A673 (cell line): ENCODE measurements around the gene ENOX1. TPM values are rescaled to one million over a fixed set of nuclear protein-coding genes. Genes with fewer than 3 reads are reported as not detected.

Source experiments
- BruUV-seq: library from RNA; stranded (reverse); fragments of 400-500 nt; replicated peaks from 2 replicates; lab custom pipeline; 2021; lab: Mats Ljungman, UMichigan
- CTCF ChIA-PET: fragments of 300-600 bp; sonication (Branson Sonifier 250); formaldehyde crosslinking; loops from one replicate; lab custom pipeline; 2022; ENCODE audit warnings: antibody characterized with exemption; lab: Charles Lee
- POLR2A ChIA-PET: fragments of 300-600 bp; sonication (Branson Sonifier 250); formaldehyde crosslinking; loops from one replicate; lab custom pipeline; 2022; ENCODE audit warnings: antibody characterized with exemption; ENCODE audit not compliant: low non-redundant PET; lab: Charles Lee
- DNase-seq: peaks from one replicate; pipeline ENCODE4 v3.0.0-alpha.2; 2015; ENCODE audit warnings: low spot score
- H3K27ac ChIP-seq: fragments of 200-600 bp; sonication (generic); 2 replicates; pipeline ENCODE4 v1.5.1; 2016; ENCODE audit warnings: mixed run types, low read depth, mild to moderate bottlenecking, mixed read lengths, antibody characterized with exemption, low read length; ENCODE audit not compliant: poor library complexity, severe bottlenecking
- H3K27me3 ChIP-seq: fragments of 200-600 bp; sonication (generic); replicated peaks from 2 replicates; pipeline ENCODE4 v1.6.1; 2017; ENCODE audit warnings: mixed run types, low read depth, mild to moderate bottlenecking, mixed read lengths, antibody characterized with exemption, low read length; ENCODE audit not compliant: insufficient read depth, poor library complexity
- H3K36me3 ChIP-seq: fragments of 200-600 bp; sonication (generic); 2 replicates; pipeline ENCODE4 v1.6.1; 2016; ENCODE audit warnings: mixed run types, mild to moderate bottlenecking, mixed read lengths, antibody characterized with exemption, low read length; ENCODE audit not compliant: insufficient read depth, poor library complexity, severe bottlenecking
- H3K4me1 ChIP-seq: fragments of 200-600 bp; sonication (generic); 2 replicates; pipeline ENCODE4 v1.6.1; 2017; ENCODE audit warnings: mixed run types, mild to moderate bottlenecking, mixed read lengths, antibody characterized with exemption, low read length; ENCODE audit not compliant: insufficient read depth, poor library complexity, severe bottlenecking
- H3K4me3 ChIP-seq: fragments of 200-600 bp; sonication (generic); 2 replicates; pipeline ENCODE4 v1.5.1; 2016; ENCODE audit warnings: low read depth, mixed run types, mild to moderate bottlenecking, mixed read lengths, low read length; ENCODE audit not compliant: poor library complexity, severe bottlenecking
- H3K9me3 ChIP-seq: fragments of 200-600 bp; sonication (generic); 2 replicates; pipeline ENCODE4 v1.6.1; 2016; ENCODE audit warnings: mixed run types, low read depth, mild to moderate bottlenecking, mixed read lengths, antibody characterized with exemption, low read length; ENCODE audit not compliant: poor library complexity, severe bottlenecking
- EZH2 ChIP-seq: fragments of 200-600 bp; sonication (generic); IDR thresholded peaks from 2 replicates; pipeline ENCODE4 v1.6.1; 2017; ENCODE audit warnings: borderline replicate concordance, low read depth, mild to moderate bottlenecking, mixed read lengths, antibody characterized with exemption, low read length; ENCODE audit not compliant: poor library complexity, severe bottlenecking
- intact Hi-C: fragments of 100-400 bp; cut with micrococcal nuclease; formaldehyde crosslinking; loops from one replicate; pipeline ENCODE4 v1.10.0; 2022; ENCODE audit not compliant: unreplicated experiment
- total RNA-seq: library from RNA; stranded (reverse); gene quantifications from 2 replicates; pipeline ENCODE4 v1.2.3, GENCODE V29; 2021
- TF ChIP-seq, protein P1 (sequence below): fragments of 300-800, 200-600 bp; sonication (generic); conservative IDR thresholded peaks from 2 replicates; pipeline ENCODE4 v1.5.1; 2017; ENCODE audit warnings: low read depth, mild to moderate bottlenecking, antibody characterized with exemption, low read length, moderate library complexity, mixed read lengths

ENOX1 gene
- total RNA-seq, 1 experiment from 2014 or later = 4.4 TPM

DNA sequence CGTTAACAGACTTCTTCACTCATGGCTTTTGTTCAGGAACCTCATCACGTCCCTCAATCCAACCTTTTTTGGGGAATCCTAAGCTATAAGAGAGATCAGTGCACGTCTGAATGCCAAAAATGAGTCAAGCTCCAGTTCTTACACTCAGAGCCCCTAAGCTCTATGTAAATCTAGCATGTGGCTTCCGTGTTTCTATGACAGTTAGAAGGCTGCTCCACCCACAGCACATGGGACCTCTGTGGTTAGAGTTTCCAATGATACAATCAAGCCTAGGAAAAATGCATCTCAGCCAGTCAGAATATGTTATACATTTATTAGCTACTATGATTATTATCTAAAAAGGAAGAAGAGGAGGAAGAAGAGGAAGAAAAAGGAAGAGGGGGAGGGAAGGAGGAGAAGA lies 135.9 kb downstream of the ENOX1 start:
- H3K27me3 ChIP-seq = no peaks in the 10 kb centered on the region
- no peak for DNase-seq
- no peak overlapping the region for H3K4me3 ChIP-seq
- H3K9me3 ChIP-seq = no peaks in the 10 kb centered on the region
- ChIA-PET POLR2A (no interaction called here), CTCF (no interaction called here)
- intact Hi-C loops = no loop called here
- no peak overlapping the region for H3K27ac ChIP-seq
- BruUV-seq = no TSS peak
- TF ChIP-seq, protein P1, sequence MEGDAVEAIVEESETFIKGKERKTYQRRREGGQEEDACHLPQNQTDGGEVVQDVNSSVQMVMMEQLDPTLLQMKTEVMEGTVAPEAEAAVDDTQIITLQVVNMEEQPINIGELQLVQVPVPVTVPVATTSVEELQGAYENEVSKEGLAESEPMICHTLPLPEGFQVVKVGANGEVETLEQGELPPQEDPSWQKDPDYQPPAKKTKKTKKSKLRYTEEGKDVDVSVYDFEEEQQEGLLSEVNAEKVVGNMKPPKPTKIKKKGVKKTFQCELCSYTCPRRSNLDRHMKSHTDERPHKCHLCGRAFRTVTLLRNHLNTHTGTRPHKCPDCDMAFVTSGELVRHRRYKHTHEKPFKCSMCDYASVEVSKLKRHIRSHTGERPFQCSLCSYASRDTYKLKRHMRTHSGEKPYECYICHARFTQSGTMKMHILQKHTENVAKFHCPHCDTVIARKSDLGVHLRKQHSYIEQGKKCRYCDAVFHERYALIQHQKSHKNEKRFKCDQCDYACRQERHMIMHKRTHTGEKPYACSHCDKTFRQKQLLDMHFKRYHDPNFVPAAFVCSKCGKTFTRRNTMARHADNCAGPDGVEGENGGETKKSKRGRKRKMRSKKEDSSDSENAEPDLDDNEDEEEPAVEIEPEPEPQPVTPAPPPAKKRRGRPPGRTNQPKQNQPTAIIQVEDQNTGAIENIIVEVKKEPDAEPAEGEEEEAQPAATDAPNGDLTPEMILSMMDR = no peak
- TF ChIP-seq EZH2 = no peak
- no peaks in the 10 kb centered on the region for H3K36me3 ChIP-seq
- no peaks in the 10 kb centered on the region for H3K4me1 ChIP-seq

DNA sequence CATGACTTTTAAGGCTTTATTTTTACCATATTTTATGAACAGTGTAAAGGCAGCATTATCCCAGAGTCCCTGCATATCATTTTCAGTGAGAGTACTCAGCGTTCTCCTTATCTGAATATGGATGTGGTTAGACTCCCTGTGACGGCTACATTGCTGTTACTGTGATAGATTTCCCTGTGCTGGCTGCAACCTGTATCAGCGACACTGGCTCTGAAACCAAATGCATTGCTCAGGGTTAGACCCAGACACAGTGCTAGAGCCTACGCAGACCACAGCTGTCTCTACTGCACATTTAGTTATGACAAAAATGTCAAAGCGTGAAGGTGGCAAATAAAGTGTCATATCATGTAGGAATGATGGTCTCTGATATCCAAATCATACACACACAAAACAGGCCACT lies 138.0 kb downstream of the ENOX1 start:
- TF ChIP-seq, protein P1 = no peak
- no peak for TF ChIP-seq EZH2
- Histone ChIP-seq H3K27me3 (no peaks in the 10 kb centered on the region), H3K4me3 (no peak overlapping the region), H3K4me1 (no peaks in the 10 kb centered on the region), H3K27ac (no peak overlapping the region), H3K9me3 (no peaks in the 10 kb centered on the region), H3K36me3 (no peaks in the 10 kb centered on the region)
- intact Hi-C loops = no loop called here
- no TSS peak for BruUV-seq
- CTCF ChIA-PET = no interaction called here
- DNase-seq = no peak
- POLR2A ChIA-PET = no interaction called here

DNA sequence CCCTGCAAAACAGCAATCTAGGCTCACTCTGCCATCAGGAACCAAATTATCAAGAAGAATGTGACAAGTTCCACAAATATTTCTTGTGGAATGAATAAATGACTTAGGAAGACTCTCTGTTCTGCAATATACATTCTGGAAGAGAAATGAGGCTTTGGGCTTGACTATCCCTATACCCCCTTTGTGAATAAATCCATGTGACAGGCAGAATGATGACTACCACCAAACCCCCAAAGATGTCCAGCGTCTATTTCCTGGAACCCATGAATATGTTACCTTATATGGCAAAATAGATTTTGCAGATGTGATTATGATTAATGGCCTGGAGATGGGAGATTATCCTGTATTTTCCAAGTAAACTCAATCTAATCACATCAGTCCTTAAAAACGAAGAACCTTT lies 139.3 kb downstream of the ENOX1 start:
- intact Hi-C loops = no loop called here
- DNase-seq = no peak
- no peaks in the 10 kb centered on the region for H3K4me1 ChIP-seq
- BruUV-seq = no TSS peak
- no peaks in the 10 kb centered on the region for H3K36me3 ChIP-seq
- H3K4me3 ChIP-seq = no peak overlapping the region
- no peak overlapping the region for H3K27ac ChIP-seq
- H3K27me3 ChIP-seq = no peaks in the 10 kb centered on the region
- no peaks in the 10 kb centered on the region for H3K9me3 ChIP-seq
- ChIA-PET POLR2A (no interaction called here), CTCF (no interaction called here)
- TF ChIP-seq, protein P1 = no peak
- no peak for TF ChIP-seq EZH2
